Panc1 (cell line): ENCODE results near the gene COL23A1. TPM values are rescaled to one million over a fixed set of nuclear protein-coding genes. Genes with fewer than 3 reads are reported as not detected.

Source experiments
- ATAC-seq: fragments of 200-7000 bp; cut with Tn5 transposase; 2 replicates; pipeline ENCODE4 v1.9.1; 2020; ENCODE audit warnings: mild to moderate bottlenecking, moderate library complexity
- BruUV-seq: library from RNA; stranded (reverse); fragments of 400-500 nt; replicated peaks from 2 replicates; lab custom pipeline; 2021; lab: Mats Ljungman, UMichigan
- CTCF ChIA-PET: fragments of 300-600 bp; sonication (Branson Sonifier 250); formaldehyde crosslinking; loops from one replicate; lab custom pipeline; 2022; ENCODE audit warnings: antibody characterized with exemption; lab: Charles Lee
- POLR2A ChIA-PET: fragments of 300-600 bp; sonication (Branson Sonifier 250); formaldehyde crosslinking; loops from one replicate; lab custom pipeline; 2022; ENCODE audit warnings: antibody characterized with exemption; lab: Charles Lee
- DNase-seq: peaks from one replicate; pipeline ENCODE4 v3.0.0-alpha.2; 2010; ENCODE audit warnings: low read depth, low spot score
- H3K27ac ChIP-seq: 2 replicates; pipeline ENCODE4 v1.5.1; 2011; ENCODE audit warnings: mild to moderate bottlenecking, low read length, inconsistent platforms
- H3K27me3 ChIP-seq: fragments of 200-500 bp; sonication (Bioruptor generic); 2 replicates; pipeline ENCODE4 v1.6.0; 2014; ENCODE audit warnings: low read length, inconsistent platforms; ENCODE audit not compliant: control insufficient read depth, insufficient read depth
- H3K36me3 ChIP-seq: fragments of 200-500 bp; sonication (Bioruptor generic); 2 replicates; pipeline ENCODE4 v1.5.1; 2014; ENCODE audit warnings: inconsistent platforms, mild to moderate bottlenecking, low read length, moderate library complexity; ENCODE audit not compliant: control insufficient read depth, insufficient read depth
- H3K4me1 ChIP-seq: 2 replicates; pipeline ENCODE4 v1.5.1; 2011; ENCODE audit warnings: inconsistent platforms, mild to moderate bottlenecking, low read length, moderate library complexity; ENCODE audit not compliant: control insufficient read depth, insufficient read depth
- H3K4me3 ChIP-seq, 2 experiments: 2 replicates each; pipeline ENCODE4 v1.5.1; 2011 to 2012; ENCODE audit warnings: low read depth in 2 of 2, low read length in 2 of 2, mild to moderate bottlenecking in 2 of 2, inconsistent platforms in 1 of 2, moderate library complexity in 1 of 2
- H3K9me3 ChIP-seq: fragments of 200-500 bp; sonication (Bioruptor generic); 2 replicates; pipeline ENCODE4 v1.5.1; 2014; ENCODE audit warnings: low read depth, mild to moderate bottlenecking, inconsistent platforms, low read length, moderate library complexity; ENCODE audit not compliant: control insufficient read depth, insufficient read depth
- POLR2AphosphoS5 ChIP-seq: IDR thresholded peaks from 2 replicates; pipeline ENCODE4 v1.6.1; 2012; ENCODE audit warnings: mild to moderate bottlenecking, low read depth, low read length, moderate library complexity
- SIN3A ChIP-seq: IDR thresholded peaks from 2 replicates; pipeline ENCODE4 v1.6.1; 2012; ENCODE audit warnings: low read depth, mild to moderate bottlenecking, low read length, moderate library complexity, borderline replicate concordance; ENCODE audit not compliant: insufficient read depth
- TCF7L2 ChIP-seq: IDR thresholded peaks from 2 replicates; pipeline ENCODE4 v1.6.1; 2011; ENCODE audit warnings: mild to moderate bottlenecking, low read depth, low read length, inconsistent platforms
- in situ Hi-C: cut with HindIII; loops from 2 replicates; pipeline ENCODE4 v1.10.0; 2016; ENCODE audit warnings: low sequenced_read_pairs, low pct_unique_long_range_greater_than_20kb
- intact Hi-C: fragments of 100-400 bp; cut with micrococcal nuclease; formaldehyde crosslinking; loops from one replicate; pipeline ENCODE4 v1.10.0; 2022; ENCODE audit not compliant: unreplicated experiment
- total RNA-seq: library from RNA; stranded (reverse); gene quantifications from one replicate; pipeline ENCODE4 v1.2.1, GENCODE V29; 2021; ENCODE audit not compliant: unreplicated experiment
- TF ChIP-seq, protein P1 (sequence below): fragments of 450-650 bp; IDR thresholded peaks from 2 replicates; pipeline ENCODE4 v1.5.1; 2017; ENCODE audit warnings: mild to moderate bottlenecking
- TF ChIP-seq, protein P2 (sequence below), 2 experiments: IDR thresholded peaks; 2 replicates each; pipeline ENCODE4 v1.6.1; 2011 to 2012; ENCODE audit warnings: low read depth in 2 of 2, control low read depth in 1 of 2, low read length in 1 of 2, mild to moderate bottlenecking in 1 of 2, moderate library complexity in 1 of 2; ENCODE audit not compliant: insufficient read depth in 1 of 2

COL23A1 gene
- total RNA-seq, 1 experiment from 2014 or later: 0.05 TPM

DNA sequence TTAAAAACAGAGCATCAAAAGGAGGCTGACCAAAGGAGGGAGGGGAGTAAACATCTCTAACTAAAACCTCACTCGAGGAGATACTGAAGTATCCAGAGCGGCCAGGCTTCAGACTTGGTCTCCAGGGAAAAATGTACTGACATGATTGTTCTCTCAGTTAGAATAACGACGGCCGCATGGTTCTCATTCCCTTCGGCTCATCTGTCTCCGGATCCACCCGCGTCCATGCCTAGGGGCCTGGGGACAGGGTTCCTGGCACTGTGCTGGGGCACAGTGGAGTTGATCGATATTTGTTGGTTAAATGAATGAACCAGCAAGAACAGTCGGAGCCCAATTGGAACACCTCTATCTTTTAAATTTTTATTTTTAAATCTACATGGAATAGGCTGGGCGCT lies 190.5 kb downstream of the COL23A1 start:
- intact Hi-C loops (no loop called here), in situ Hi-C loops (no loop called here)
- H3K4me3 ChIP-seq: no peak overlapping the region
- no peaks in the 10 kb centered on the region for H3K36me3 ChIP-seq
- ATAC-seq (no peak), DNase-seq (no peak)
- CTCF ChIA-PET: no interaction called here
- no TSS peak for BruUV-seq
- TF ChIP-seq, protein P1, sequence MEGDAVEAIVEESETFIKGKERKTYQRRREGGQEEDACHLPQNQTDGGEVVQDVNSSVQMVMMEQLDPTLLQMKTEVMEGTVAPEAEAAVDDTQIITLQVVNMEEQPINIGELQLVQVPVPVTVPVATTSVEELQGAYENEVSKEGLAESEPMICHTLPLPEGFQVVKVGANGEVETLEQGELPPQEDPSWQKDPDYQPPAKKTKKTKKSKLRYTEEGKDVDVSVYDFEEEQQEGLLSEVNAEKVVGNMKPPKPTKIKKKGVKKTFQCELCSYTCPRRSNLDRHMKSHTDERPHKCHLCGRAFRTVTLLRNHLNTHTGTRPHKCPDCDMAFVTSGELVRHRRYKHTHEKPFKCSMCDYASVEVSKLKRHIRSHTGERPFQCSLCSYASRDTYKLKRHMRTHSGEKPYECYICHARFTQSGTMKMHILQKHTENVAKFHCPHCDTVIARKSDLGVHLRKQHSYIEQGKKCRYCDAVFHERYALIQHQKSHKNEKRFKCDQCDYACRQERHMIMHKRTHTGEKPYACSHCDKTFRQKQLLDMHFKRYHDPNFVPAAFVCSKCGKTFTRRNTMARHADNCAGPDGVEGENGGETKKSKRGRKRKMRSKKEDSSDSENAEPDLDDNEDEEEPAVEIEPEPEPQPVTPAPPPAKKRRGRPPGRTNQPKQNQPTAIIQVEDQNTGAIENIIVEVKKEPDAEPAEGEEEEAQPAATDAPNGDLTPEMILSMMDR: no peak
- no peak for TF ChIP-seq TCF7L2
- TF ChIP-seq SIN3A: no peak
- TF ChIP-seq POLR2AphosphoS5: no peak
- TF ChIP-seq, protein P2, sequence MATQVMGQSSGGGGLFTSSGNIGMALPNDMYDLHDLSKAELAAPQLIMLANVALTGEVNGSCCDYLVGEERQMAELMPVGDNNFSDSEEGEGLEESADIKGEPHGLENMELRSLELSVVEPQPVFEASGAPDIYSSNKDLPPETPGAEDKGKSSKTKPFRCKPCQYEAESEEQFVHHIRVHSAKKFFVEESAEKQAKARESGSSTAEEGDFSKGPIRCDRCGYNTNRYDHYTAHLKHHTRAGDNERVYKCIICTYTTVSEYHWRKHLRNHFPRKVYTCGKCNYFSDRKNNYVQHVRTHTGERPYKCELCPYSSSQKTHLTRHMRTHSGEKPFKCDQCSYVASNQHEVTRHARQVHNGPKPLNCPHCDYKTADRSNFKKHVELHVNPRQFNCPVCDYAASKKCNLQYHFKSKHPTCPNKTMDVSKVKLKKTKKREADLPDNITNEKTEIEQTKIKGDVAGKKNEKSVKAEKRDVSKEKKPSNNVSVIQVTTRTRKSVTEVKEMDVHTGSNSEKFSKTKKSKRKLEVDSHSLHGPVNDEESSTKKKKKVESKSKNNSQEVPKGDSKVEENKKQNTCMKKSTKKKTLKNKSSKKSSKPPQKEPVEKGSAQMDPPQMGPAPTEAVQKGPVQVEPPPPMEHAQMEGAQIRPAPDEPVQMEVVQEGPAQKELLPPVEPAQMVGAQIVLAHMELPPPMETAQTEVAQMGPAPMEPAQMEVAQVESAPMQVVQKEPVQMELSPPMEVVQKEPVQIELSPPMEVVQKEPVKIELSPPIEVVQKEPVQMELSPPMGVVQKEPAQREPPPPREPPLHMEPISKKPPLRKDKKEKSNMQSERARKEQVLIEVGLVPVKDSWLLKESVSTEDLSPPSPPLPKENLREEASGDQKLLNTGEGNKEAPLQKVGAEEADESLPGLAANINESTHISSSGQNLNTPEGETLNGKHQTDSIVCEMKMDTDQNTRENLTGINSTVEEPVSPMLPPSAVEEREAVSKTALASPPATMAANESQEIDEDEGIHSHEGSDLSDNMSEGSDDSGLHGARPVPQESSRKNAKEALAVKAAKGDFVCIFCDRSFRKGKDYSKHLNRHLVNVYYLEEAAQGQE (IDR thresholded peaks at IDR 0.05; ENCODE audit: insufficient read depth in 1 of 2, low read depth in 2 of 2, low read length in 1 of 2): no peak
- H3K9me3 ChIP-seq: no peaks in the 10 kb centered on the region
- peaks cover 2% of the 10 kb centered on the region; the same call in 1 of the 2 replicates for H3K27me3 ChIP-seq
- POLR2A ChIA-PET: no interaction called here
- H3K4me1 ChIP-seq: no peaks in the 10 kb centered on the region
- no peak overlapping the region for H3K27ac ChIP-seq

DNA sequence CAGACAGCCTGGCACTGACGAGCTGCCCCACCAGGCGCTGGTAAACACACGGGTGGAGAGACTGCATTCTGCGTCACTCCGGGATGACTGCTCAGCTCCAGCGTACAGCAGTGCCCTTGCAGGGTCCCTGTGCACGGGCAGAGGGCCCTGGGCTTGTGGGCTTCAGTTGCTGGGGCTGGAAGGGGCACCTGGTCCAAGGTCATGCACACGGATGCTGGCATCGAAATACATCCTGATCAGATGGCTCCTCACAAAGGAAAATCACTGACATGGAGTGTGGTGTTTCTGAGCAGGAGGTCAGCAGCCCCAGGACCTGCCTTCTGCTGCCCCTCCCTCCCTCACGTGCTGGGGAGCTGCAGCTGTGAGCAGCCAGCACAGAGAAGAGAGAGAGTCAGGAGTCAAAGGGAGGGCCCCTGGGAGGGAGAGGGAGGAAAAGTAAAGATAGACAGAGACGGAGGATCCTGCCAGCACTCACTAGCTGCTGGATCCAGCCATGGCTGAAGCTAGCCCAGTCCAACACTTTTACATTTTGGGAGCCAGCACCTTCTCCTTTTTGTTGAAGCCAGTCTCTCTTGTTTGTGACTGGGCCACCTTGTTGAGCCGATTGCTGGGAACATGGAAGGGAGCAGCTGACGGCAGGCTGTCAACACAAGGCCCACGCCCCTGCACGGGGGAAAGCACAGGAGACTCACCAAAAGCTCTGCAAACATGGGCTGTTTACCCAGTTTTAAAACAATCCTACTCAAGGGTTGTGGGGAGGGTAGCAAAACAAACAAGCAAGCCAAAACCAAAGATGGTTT lies 191.1 kb downstream of the COL23A1 start:
- no peaks in the 10 kb centered on the region for H3K36me3 ChIP-seq

More for the DNA sequence above, 191.1 kb downstream of the COL23A1 start:
- H3K4me3 ChIP-seq: no peak overlapping the region
- TF ChIP-seq SIN3A (no peak), POLR2AphosphoS5 (no peak), TCF7L2 (no peak)
- TF ChIP-seq, protein P1: no peak
- TF ChIP-seq, protein P2 (IDR thresholded peaks at IDR 0.05; ENCODE audit: insufficient read depth in 1 of 2, low read depth in 2 of 2, low read length in 1 of 2): no peak
- H3K9me3 ChIP-seq: no peaks in the 10 kb centered on the region
- CTCF ChIA-PET: no interaction called here
- in situ Hi-C loops: no loop called here
- ATAC-seq (no peak), DNase-seq (no peak)
- peaks cover 2% of the 10 kb centered on the region; the same call in 1 of the 2 replicates for H3K27me3 ChIP-seq
- POLR2A ChIA-PET: no interaction called here
- no TSS peak for BruUV-seq
- no peak overlapping the region for H3K27ac ChIP-seq
- intact Hi-C loops: no loop called here
- H3K4me1 ChIP-seq: no peaks in the 10 kb centered on the region
